Posterior vena cava (tissue), 2 donors: Measurements from ENCODE around the gene CBLN1. TPM values are rescaled to one million over a fixed set of nuclear protein-coding genes. Genes with fewer than 3 reads are reported as not detected.

Source experiments
- DNase-seq: peaks from one replicate; pipeline ENCODE4 v3.0.0-alpha.2; 2020; ENCODE audit warnings: low spot score
- intact Hi-C, 2 donors: fragments of 100-400 bp; cut with DNase I; formaldehyde crosslinking; loops; one replicate each; pipeline versions ENCODE4 v1.14.1 to v1.14.2; 2022 to 2023
- long read RNA-seq, 2 donors: library from polyadenylated mRNA; unstranded; transcript quantifications; one replicate each; pipeline ENCODE4 v2.0.0, GENCODE V29; 2020 to 2021
- total RNA-seq, 2 donors: library from RNA; stranded (reverse); fragmentation: NEBNext Ultra II Directional; extraction: Animal tissue kit (Norgen Biotek cat#: 25700); gene quantifications; one replicate each; pipeline ENCODE4 v1.2.1, GENCODE V29; 2021
- donor health status: DM: yes; HTN: yes; CAD: no.
- donor health status: DM: yes; HTN: yes; CAD: no.

CBLN1 gene
- 1 to 10 TPM in 1 of 2 donors, under 1 TPM in 1; 0.67 to 2.2 TPM for total RNA-seq
- long read RNA-seq, donor 1: 0 reads
- long read RNA-seq, donor 2, partial matches to known transcripts: 0 of 2 reads
- long read RNA-seq, donor 2, other reads (novel, unspliced or antisense): 2 of 2 reads

DNA sequence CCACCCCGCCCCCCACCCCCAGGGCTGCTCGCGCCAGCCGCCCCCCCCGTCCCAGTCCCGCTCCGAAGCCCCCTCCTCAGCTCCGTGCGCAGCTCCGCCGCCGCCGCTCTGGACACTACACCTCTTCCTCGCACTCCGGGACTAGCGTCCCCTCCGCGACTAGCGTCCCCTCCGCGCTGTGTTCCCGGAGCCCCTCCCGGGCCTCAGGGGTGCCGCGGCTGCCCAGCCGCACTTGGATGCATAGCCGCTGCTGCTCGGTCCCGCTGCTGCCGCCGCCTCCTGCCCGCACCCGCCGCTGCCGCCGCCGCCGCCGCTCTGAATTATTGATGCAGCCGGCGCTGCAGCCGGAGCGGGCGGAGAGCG is at the start of gene CBLN1:
TSS of gene CBLN1 (minus strand) at position 359 of the 363 bp plus-strand sequence. CDS start 373 bp downstream, outside the sequence.
- intact Hi-C loops: no loop called here
- no peak for DNase-seq

DNA sequence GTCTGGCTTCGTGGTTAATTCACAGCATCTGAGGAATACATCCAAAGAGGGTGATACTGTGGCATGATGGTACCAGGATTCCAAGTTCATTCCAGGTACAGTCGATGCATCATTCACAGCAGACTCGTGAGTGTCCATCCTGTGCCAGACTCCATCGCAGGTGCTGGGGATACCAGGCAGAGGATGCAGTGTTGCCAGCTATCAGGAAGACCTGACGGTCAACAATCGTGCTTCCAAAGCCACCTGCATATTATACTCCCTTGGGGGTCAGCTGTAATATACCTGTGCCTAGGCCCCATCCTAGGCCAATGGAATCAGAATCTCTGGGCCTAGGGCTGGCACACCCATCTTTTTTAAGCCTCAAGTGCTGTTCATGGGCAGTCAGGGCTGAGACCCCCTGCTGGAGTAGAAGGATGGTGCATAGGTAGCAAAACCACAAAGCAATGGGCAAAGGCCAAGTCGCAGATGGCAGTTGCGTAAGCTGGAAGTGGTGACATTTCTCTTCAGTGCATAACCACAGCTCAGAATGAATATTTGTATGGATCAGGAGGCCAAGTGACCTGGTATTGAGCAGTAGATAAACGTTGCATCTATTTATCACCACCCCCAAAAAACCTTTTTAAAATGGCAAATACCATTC is 49.0 kb upstream of the CBLN1 start:
- no peak for DNase-seq
- intact Hi-C loops: no loop called here

DNA sequence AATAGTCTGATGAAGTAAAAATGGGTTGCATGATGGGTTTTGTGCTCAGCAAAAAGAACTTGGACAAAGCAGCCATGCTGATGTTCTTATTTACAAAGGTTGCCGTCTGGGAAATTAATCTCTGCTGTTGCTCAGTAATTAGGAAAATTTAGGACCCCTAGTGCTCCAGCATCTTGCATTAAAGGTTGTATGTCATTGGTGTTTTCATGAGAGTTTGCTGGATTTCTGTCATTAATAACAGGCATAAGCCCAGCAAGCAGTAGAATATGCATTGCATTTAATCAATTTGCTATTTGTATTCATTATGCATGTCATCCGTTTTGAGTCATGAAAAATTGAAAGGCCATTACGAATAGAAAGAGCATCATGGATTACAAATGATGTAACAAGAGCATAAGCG is 46.7 kb upstream of the CBLN1 start:
- DNase-seq: no peak
- intact Hi-C loops: no loop called here

- no peak for DNase-seq
- intact Hi-C loops: no loop called here
Observed at GRCh38 chr16:49327466-49327865, 45.8 kb upstream of the CBLN1 start.

GRCh38 chr16:49324703-49325102 is 43.1 kb upstream of the CBLN1 start:
- no peak for DNase-seq
- intact Hi-C loops: no loop called here

DNA sequence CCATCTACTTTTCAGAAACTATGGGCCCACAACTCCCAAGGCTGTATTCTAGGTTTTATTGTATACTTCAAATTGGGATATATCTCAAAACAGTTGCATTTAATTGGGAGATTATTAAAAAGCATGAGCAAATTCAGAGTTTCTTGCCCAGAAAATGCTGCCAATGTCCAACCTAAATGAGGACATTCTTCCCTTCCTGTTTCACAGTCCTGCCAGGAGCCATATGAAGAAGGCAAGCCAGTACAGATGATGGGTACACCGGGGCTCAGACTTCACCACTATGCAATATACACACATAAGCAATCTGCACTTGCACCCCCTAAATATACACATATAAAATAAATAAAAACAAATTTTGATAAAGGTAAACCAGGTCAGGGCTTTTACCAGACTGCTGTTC is 34.0 kb upstream of the CBLN1 start:
- no peak for DNase-seq
- intact Hi-C loops: no loop called here

DNA sequence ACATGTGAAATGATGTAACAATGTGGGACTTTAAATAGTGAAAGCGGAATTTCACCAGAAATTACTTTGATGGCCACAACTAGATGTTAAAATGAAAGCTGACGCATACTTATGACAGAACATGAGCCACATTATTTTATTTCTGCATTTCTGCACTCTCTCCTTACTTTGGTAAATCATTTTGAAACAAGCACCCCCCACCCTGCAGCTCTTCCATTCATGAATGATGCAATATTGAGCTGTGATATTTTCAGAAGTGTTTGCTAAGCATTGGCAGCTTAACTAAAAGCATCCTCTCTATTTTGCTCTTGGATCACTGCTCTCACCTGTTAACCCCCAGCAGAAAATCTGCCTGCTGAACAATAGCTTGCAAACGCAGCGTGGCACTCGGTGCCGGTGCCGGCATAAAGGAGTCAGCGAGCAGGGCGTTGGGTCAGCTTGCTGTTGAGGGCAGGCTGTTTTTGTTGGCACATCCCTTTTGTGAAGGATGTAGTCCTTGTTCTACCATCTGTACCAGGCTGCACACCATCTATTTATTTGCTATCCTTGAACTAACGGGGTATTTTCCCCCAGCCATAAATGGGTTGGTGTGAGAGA is 30.8 kb upstream of the CBLN1 start:
- no peak for DNase-seq
- intact Hi-C loops: no loop called here

DNA sequence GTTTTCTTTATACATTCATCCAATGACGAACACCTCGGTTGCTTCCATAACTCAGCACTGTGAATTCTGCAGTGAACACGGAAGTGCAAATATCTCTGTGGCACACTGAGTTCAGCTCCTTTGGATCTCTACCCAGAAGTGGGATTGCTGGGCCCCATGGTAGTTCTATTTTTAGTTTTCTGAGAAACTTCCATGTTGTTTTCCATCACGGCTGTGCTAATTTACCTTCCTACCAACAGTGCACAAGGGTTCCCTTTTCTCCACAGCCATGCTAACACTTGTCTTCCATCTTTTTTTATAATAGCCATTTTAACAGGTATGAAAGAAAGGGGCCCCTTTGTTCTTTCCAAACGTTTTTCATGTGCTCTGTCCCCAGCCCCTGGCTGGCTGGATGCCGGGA is 30.2 kb upstream of the CBLN1 start:
- intact Hi-C loops: no loop called here
- DNase-seq: no peak

DNA sequence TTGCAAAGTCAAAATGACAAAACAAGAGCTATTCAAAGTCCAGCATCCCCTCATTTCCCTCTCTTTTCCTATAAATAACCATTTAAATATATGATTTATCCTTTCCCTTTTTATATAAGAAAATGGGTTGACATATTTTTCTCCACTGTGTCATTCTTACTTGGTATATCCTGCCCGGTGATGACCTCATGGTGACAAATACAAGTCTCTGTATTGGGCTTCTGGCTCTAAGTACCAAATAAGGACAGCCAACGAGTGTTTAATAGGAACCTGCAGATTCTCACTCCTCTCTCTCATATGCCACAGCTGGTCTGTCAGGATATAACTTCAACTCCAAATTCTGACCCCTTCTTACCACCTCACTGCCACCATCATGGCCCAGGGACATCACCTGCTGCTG is 25.5 kb upstream of the CBLN1 start:
- no peak for DNase-seq
- intact Hi-C loops: no loop called here

GRCh38 chr16:49305406-49305805 is 23.8 kb upstream of the CBLN1 start:
- intact Hi-C loops: no loop called here
- DNase-seq: no peak

GRCh38 chr16:49292413-49292812 is 10.8 kb upstream of the CBLN1 start:
- intact Hi-C loops: no loop called here

DNA sequence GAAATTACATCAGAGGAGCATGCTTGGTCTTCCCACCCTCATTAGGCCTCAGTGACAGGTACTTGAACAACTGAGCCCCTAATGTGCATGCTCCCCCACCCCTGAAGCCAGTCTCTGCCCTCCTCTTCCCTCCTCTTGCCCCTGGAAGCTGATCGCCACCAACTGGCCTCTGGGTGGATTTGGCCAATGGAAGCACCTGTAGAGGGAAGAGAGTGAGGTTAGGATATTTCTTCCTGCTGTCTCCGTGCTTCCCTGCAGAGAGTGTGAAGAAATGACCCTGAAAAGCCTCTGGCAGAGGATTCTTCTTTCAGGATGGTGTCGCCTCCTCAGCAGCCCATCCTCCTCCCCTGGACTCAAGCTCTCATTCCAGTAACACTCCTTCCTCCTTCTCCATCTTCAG is 5.9 kb upstream of the CBLN1 start:
- DNase-seq: no peak
- intact Hi-C loops: no loop called here

More at GRCh38 chr16:49292413-49292812, 10.8 kb upstream of the CBLN1 start:
- DNase-seq: no peak

DNA sequence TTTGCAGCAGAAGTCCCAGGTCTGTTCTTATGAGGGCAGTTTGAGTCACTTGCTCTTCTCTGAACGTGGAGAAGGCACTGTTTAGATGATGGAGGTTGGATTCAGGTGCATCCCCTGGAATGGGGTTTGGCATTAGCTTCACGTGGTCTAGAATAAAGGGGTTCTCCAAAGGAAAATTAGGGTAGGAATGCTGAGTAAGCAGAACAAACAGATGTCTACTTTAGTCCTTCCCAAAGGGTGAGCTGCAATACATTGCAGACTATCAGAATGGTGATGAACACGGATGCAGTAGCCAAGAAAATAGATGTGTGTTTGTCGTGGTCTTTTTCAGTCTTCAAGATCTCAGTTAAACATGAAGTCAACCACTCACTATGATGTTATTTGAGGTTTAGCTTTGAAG is 3.3 kb upstream of the CBLN1 start:
- DNase-seq: no peak
- intact Hi-C loops: no loop called here

DNA sequence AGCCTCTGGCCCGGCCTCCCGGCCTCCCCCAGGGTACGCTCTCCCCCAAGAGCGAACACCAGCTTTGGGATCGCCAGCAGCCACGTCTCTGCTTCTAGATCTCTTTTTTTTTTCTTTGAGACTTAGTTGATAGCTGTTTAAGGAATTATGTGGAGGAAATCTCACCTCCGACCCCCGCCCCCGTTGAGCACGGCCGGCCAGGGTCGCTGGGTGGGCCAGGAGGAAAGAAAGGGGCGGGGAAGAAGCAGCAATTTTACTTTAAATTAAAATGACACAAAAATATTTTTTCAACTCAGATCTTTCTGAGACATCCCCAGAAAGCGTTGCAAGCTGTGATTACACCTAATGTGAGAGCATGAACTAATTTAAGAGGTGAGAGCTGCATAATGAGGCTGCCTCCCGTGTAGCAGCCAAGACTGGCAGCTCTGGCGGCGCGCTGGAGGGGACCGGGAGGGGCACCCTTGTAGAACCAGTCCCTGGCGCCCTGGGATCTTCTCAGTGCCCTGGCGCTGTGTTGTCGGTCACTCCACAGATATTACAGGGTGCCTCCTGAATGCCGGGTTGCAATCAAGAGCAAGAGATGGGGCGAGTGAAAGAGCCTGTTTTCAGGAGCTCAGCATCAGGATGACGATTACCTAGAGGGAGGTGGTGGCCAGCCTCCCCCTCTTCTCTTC is 1.9 kb upstream of the CBLN1 start:
- intact Hi-C loops: no loop called here

DNA sequence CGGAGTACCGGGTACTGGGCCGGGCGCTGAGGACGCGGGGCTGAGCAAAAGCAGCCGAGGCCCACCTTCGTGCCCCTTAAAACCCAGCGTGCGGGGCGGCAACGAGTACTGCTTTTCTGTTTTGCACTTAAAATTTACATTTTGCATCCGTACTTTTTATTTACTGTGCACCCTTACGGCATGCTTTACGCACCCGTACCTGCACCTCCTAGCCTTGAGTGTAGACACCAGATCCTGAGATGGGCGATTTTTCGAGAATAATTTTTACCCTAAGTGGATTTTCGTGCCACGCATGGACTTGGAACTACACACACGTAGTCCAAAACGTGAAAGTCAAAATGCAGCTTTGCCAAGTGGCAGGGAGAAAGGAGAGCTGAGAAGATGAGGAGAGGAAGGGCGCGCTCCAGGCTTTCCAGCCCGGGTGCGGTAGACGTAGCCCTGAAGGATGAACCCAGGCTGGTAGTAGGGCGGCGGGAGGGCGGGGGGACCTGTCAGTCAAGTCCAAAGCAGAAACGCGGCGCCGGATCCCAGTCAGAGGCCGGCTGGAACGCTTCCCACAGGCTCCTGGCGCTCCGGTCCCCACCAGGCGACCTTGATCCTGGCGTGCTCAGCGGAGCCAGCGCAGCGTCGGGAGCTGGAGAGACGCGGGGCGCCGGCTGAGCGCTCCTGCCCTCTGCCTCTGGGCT is 1.2 kb upstream of the CBLN1 start:
- intact Hi-C loops: no loop called here
- DNase-seq: no peak

More for the DNA sequence above, 1.9 kb upstream of the CBLN1 start:
- DNase-seq: no peak

- intact Hi-C loops: no loop called here
- DNase-seq: peak; percentile 93
Observed at GRCh38 chr16:49281843-49282642, 405 bp upstream of the CBLN1 start.

- no peak for DNase-seq
- intact Hi-C loops: no loop called here
Observed at GRCh38 chr16:49280841-49281371, 732 bp downstream of the CBLN1 start.

GRCh38 chr16:49280105-49280741 is 1.4 kb downstream of the CBLN1 start:
- intact Hi-C loops: no loop called here
- no peak for DNase-seq
